Muscle of arm (tissue), 12 donors: ENCODE data around the gene TTC7B. TPM values are rescaled to one million over a fixed set of nuclear protein-coding genes. Genes with fewer than 3 reads are reported as not detected.
A peak's percentile ranks its signal among the peaks of the same experiment; 100 is the strongest.
"Not testable (repeated sequence)": the region's sequence is repeated elsewhere in the genome, so short reads cannot be mapped to it uniquely, and the experiment has no call there.

Source experiments
- DNase-seq: peaks from one replicate; pipeline ENCODE4 v3.0.0-alpha.2; 2013
- polyA plus RNA-seq, 12 donors: library from polyadenylated mRNA; unstranded; fragments of 120-200 nt; gene quantifications; one replicate each; pipeline ENCODE4 v1.2.1, GENCODE V29; 2013; ENCODE audit not compliant: insufficient read length in 12 of 12

TTC7B gene
- polyA plus RNA-seq, 12 donors = 34.0 to 48.5 (median 41.5) TPM; not detected in 1

GRCh38 chr14:90532826-90533525 lies 283.3 kb downstream of the TTC7B start:
- no peak for DNase-seq

- DNase-seq = no peak
Measured at GRCh38 chr14:90531497-90531896, 284.7 kb downstream of the TTC7B start.

- DNase-seq = no peak
Measured at GRCh38 chr14:90530523-90530922, 285.7 kb downstream of the TTC7B start.

GRCh38 chr14:90527978-90528377 lies 288.3 kb downstream of the TTC7B start:
- DNase-seq = no peak

GRCh38 chr14:90526536-90526935 lies 289.7 kb downstream of the TTC7B start:
- DNase-seq = not testable (repeated sequence)

GRCh38 chr14:90525353-90526028 lies 290.7 kb downstream of the TTC7B start:
- not testable (repeated sequence) for DNase-seq

- no peak for DNase-seq
Measured at GRCh38 chr14:90523961-90524875, 292.0 kb downstream of the TTC7B start.

- no peak for DNase-seq
Measured at GRCh38 chr14:90523544-90523943, 292.7 kb downstream of the TTC7B start.

- DNase-seq = no peak
Measured at GRCh38 chr14:90522571-90523191, 293.5 kb downstream of the TTC7B start.

GRCh38 chr14:90521930-90522483 lies 294.2 kb downstream of the TTC7B start:
- DNase-seq = no peak

- peak; percentile 48 for DNase-seq
Measured at GRCh38 chr14:90521084-90521929, 294.9 kb downstream of the TTC7B start.

- DNase-seq = no peak
Measured at GRCh38 chr14:90520326-90520725, 295.9 kb downstream of the TTC7B start.

GRCh38 chr14:90519262-90519920 lies 296.8 kb downstream of the TTC7B start:
- DNase-seq = no peak

- DNase-seq = no peak
Measured at GRCh38 chr14:90518941-90519256, 297.3 kb downstream of the TTC7B start.

- DNase-seq = peak; percentile 59
Measured at GRCh38 chr14:90518069-90518940, 297.9 kb downstream of the TTC7B start.

GRCh38 chr14:90517076-90517841 lies 299.0 kb downstream of the TTC7B start:
- DNase-seq = no peak

GRCh38 chr14:90514566-90514965 lies 301.7 kb downstream of the TTC7B start:
- DNase-seq = no peak

- DNase-seq = no peak
Measured at GRCh38 chr14:90514015-90514398, 302.2 kb downstream of the TTC7B start.
